ENCODE results near the gene IL32. TPM values are rescaled to one million over a fixed set of nuclear protein-coding genes. Genes with fewer than 3 reads are reported as not detected.
A peak's percentile ranks its signal among the peaks of the same experiment; 100 is the strongest.

The IL32 gene
- total RNA-seq, 1 experiment from 2014 or later: 4.7 TPM

GRCh38 chr16:3020604-3021448 lies 44.6 kb upstream of the IL32 start (continued):
- TF ChIP-seq TCF7 (CRISPR knock-in tag; IDR thresholded peaks at IDR 0.05; ENCODE audit: low read depth) (no peak), PREB (CRISPR knock-in tag; IDR thresholded peaks at IDR 0.05; ENCODE audit: borderline replicate concordance) (no peak), OVOL2 (CRISPR knock-in tag; IDR thresholded peaks at IDR 0.05; ENCODE audit: borderline replicate concordance) (no peak), RORB (CRISPR knock-in tag; IDR thresholded peaks at IDR 0.05) (no peak), ZNF416 (CRISPR knock-in tag; IDR thresholded peaks at IDR 0.05) (no peak), NR3C1 (CRISPR knock-in tag; conservative IDR thresholded peaks at IDR 0.05; ENCODE audit: low read depth) (no peak), E2F5 (CRISPR knock-in tag; IDR thresholded peaks at IDR 0.05) (no peak), ATF3 (CRISPR knock-in tag; conservative IDR thresholded peaks at IDR 0.05) (no peak), ZNF671 (CRISPR knock-in tag; IDR thresholded peaks at IDR 0.05) (peak; percentile 80; the same call in 1 of the 2 replicates), ATF6 (CRISPR knock-in tag; IDR thresholded peaks at IDR 0.05) (no peak), ZSCAN18 (CRISPR knock-in tag; IDR thresholded peaks at IDR 0.05) (no peak), NR2C2 (CRISPR knock-in tag; IDR thresholded peaks at IDR 0.05) (no peak), ZBTB43 (CRISPR knock-in tag; IDR thresholded peaks at IDR 0.05) (0 out of 2 replicates have a peak, but pooled peaks have one; percentile 58), CREM (CRISPR knock-in tag; IDR thresholded peaks at IDR 0.05) (no peak), CTCF (IDR thresholded peaks at IDR 0.05) (no peak), SOX15 (CRISPR knock-in tag; IDR thresholded peaks at IDR 0.05) (no peak), ZNF425 (CRISPR knock-in tag; conservative IDR thresholded peaks at IDR 0.05) (no peak), E2F4 (CRISPR knock-in tag; IDR thresholded peaks at IDR 0.05; ENCODE audit: borderline replicate concordance, low read depth) (no peak; the same call in 1 of the 2 replicates), ESRRA (CRISPR knock-in tag; IDR thresholded peaks at IDR 0.05; ENCODE audit: borderline replicate concordance) (no peak), CDX4 (CRISPR knock-in tag; IDR thresholded peaks at IDR 0.05; ENCODE audit: borderline replicate concordance) (no peak), CREB1 (CRISPR knock-in tag; IDR thresholded peaks at IDR 0.05) (no peak), FOXP1 (CRISPR knock-in tag; IDR thresholded peaks at IDR 0.05; ENCODE audit: borderline replicate concordance) (no peak; the same call in 1 of the 2 replicates)

Measured in WTC11 (cell line).